Esophagus muscularis mucosa (tissue), 4 donors: ENCODE results near the gene USP22. TPM values are rescaled to one million over a fixed set of nuclear protein-coding genes. Genes with fewer than 3 reads are reported as not detected.

Experiments
- DNase-seq: peaks from one replicate; pipeline ENCODE4 v3.0.0-alpha.2; 2017; ENCODE audit errors: extremely low spot score
- H3K27ac ChIP-seq, 4 donors: fragments of 200-600 bp; sonication (generic); replicated peaks in 1 of 4; 1 replicate in 3 of 4; 2 replicates in 1 of 4; pipeline ENCODE4 v1.5.1; 2016 to 2019; ENCODE audit warnings: mild to moderate bottlenecking in 1 of 4
- H3K27me3 ChIP-seq, 4 donors: fragments of 200-600 bp; sonication (generic); one replicate each; pipeline versions ENCODE4 v1.5.1 to v1.6.0; 2016 to 2019
- H3K36me3 ChIP-seq, 4 donors: fragments of 200-600 bp; sonication (generic); one replicate each; pipeline ENCODE4 v1.5.1; 2016 to 2019
- H3K4me1 ChIP-seq, 4 donors: fragments of 200-600 bp; sonication (generic); one replicate each; pipeline ENCODE4 v1.5.1; 2016 to 2019
- H3K4me3 ChIP-seq, 4 donors: fragments of 200-600 bp; sonication (generic); 1 replicate in 2 of 4; 2 replicates in 2 of 4; pipeline ENCODE4 v1.5.1; 2016 to 2019; ENCODE audit warnings: mild to moderate bottlenecking in 4 of 4, moderate library complexity in 1 of 4
- H3K9me3 ChIP-seq, 4 donors: fragments of 200-600 bp; sonication (generic); 1 replicate in 3 of 4; 2 replicates in 1 of 4; pipeline ENCODE4 v1.5.1; 2016 to 2019
- CTCF ChIP-seq, 3 experiments: fragments of 200-600 bp in 2 of 3; fragments of 450-650 bp in 1 of 3; sonication (generic) in 2 of 3; IDR thresholded peaks; one replicate each; pipeline ENCODE4 v1.5.1; 2017 to 2019; ENCODE audit warnings: antibody characterized with exemption in 3 of 3, mild to moderate bottlenecking in 2 of 3, moderate library complexity in 1 of 3
- EP300 ChIP-seq: sonication (generic); formaldehyde crosslinking; IDR thresholded peaks from one replicate; pipeline ENCODE4 v1.6.1; 2017; ENCODE audit warnings: antibody characterized with exemption
- POLR2A ChIP-seq: fragments of 450-650 bp; IDR thresholded peaks from one replicate; pipeline ENCODE4 v1.6.1; 2017; ENCODE audit warnings: antibody characterized with exemption, moderate library complexity, mild to moderate bottlenecking, low read depth
- POLR2AphosphoS5 ChIP-seq, 2 donors: sonication (generic); formaldehyde crosslinking; IDR thresholded peaks; one replicate each; pipeline ENCODE4 v1.6.1; 2017; ENCODE audit warnings: antibody characterized with exemption in 2 of 2
- WGBS: methylation state at CpG from one replicate; pipeline ENCODE4 v1.1.5; 2018; 5-methylcytosine and 5-hydroxymethylcytosine counted together
- intact Hi-C: fragments of 100-400 bp; cut with DNase I; formaldehyde crosslinking; loops from one replicate; pipeline ENCODE4 v1.15.1; 2023
- total RNA-seq, 4 donors: library from RNA; depleted of rRNA; stranded (reverse); fragments of >200 nt; gene quantifications; one replicate each; pipeline versions ENCODE4 v1.1.0 to v1.2.1, GENCODE V29; 2016

Gene USP22
- total RNA-seq, 4 donors from 2014 or later: 78.5 to 135 (median 112) TPM

GRCh38 chr17:21013983-21014382 is 28.8 kb downstream of the USP22 start:
- Histone ChIP-seq H3K27me3 (no peaks in the 10 kb centered on the region), H3K36me3 (peaks cover 77 to 100% (median 96%) of the 10 kb centered on the region in 4 donors), H3K9me3 (no peaks in the 10 kb centered on the region), H3K27ac (peak overlapping the region in 3 of 4 donors; percentile 67 to 76 (median 73)), H3K4me3 (no peak overlapping the region), H3K4me1 (peaks cover 11 to 60% (median 43%) of the 10 kb centered on the region in 4 donors)
- DNase-seq: no peak
- intact Hi-C loops: no loop called here
- TF ChIP-seq EP300: no peak
- no peak for TF ChIP-seq POLR2A
- TF ChIP-seq POLR2AphosphoS5 (IDR thresholded peaks at IDR 0.05): no peak
- no peak for TF ChIP-seq CTCF (IDR thresholded peaks at IDR 0.05)
- WGBS: 86% methylated on average over 9 of the region's 9 CpGs

GRCh38 chr17:21012736-21013135 is 30.1 kb downstream of the USP22 start:
- Histone ChIP-seq H3K4me3 (no peak overlapping the region), H3K4me1 (peaks cover 11 to 55% (median 38%) of the 10 kb centered on the region in 4 donors), H3K36me3 (peaks cover 75 to 100% (median 96%) of the 10 kb centered on the region in 4 donors), H3K27me3 (no peaks in the 10 kb centered on the region), H3K27ac (peak overlapping the region in 3 of 4 donors; percentile 67 to 76 (median 73)), H3K9me3 (no peaks in the 10 kb centered on the region)
- intact Hi-C loops: no loop called here
- TF ChIP-seq CTCF (IDR thresholded peaks at IDR 0.05) (peak; percentile 31 to 56 (median 45)), POLR2AphosphoS5 (IDR thresholded peaks at IDR 0.05) (peak; percentile 33 to 52), EP300 (no peak)
- 58% methylated on average over 7 of the region's 8 CpGs for WGBS
- no peak for DNase-seq

GRCh38 chr17:21010705-21011596 is 31.9 kb downstream of the USP22 start:
- H3K27ac ChIP-seq: peak overlapping the region in 3 of 4 donors; percentile 19 to 76 (median 73)
- H3K36me3 ChIP-seq: peaks cover 77 to 100% (median 96%) of the 10 kb centered on the region in 4 donors
- no peak for DNase-seq
- H3K9me3 ChIP-seq: no peaks in the 10 kb centered on the region
- H3K4me1 ChIP-seq: peaks cover 11 to 56% (median 39%) of the 10 kb centered on the region in 4 donors
- intact Hi-C loops: no loop called here
- TF ChIP-seq POLR2A (no peak), CTCF (IDR thresholded peaks at IDR 0.05) (no peak), EP300 (no peak), POLR2AphosphoS5 (IDR thresholded peaks at IDR 0.05) (no peak)
- WGBS: 80% methylated on average over 24 of the region's 27 CpGs
- H3K27me3 ChIP-seq: no peaks in the 10 kb centered on the region
- no peak overlapping the region for H3K4me3 ChIP-seq

- Histone ChIP-seq H3K4me1 (peaks cover 11 to 60% (median 29%) of the 10 kb centered on the region in 4 donors), H3K27ac (no peak overlapping the region), H3K4me3 (no peak overlapping the region), H3K9me3 (no peaks in the 10 kb centered on the region), H3K27me3 (no peaks in the 10 kb centered on the region), H3K36me3 (peaks cover 79 to 100% (median 96%) of the 10 kb centered on the region in 4 donors)
- no peak for DNase-seq
- intact Hi-C loops: no loop called here
- TF ChIP-seq POLR2A (no peak), CTCF (IDR thresholded peaks at IDR 0.05) (no peak), POLR2AphosphoS5 (IDR thresholded peaks at IDR 0.05) (no peak), EP300 (no peak)
- 87% methylated on average over 10 of the region's 10 CpGs for WGBS
Measured at GRCh38 chr17:21008992-21009671, 33.7 kb downstream of the USP22 start.
